ENCODE measurements around the gene SF3B6. TPM values are rescaled to one million over a fixed set of nuclear protein-coding genes. Genes with fewer than 3 reads are reported as not detected.

SF3B6 gene
- total RNA-seq, 1 experiment from 2014 or later = 123 TPM

DNA sequence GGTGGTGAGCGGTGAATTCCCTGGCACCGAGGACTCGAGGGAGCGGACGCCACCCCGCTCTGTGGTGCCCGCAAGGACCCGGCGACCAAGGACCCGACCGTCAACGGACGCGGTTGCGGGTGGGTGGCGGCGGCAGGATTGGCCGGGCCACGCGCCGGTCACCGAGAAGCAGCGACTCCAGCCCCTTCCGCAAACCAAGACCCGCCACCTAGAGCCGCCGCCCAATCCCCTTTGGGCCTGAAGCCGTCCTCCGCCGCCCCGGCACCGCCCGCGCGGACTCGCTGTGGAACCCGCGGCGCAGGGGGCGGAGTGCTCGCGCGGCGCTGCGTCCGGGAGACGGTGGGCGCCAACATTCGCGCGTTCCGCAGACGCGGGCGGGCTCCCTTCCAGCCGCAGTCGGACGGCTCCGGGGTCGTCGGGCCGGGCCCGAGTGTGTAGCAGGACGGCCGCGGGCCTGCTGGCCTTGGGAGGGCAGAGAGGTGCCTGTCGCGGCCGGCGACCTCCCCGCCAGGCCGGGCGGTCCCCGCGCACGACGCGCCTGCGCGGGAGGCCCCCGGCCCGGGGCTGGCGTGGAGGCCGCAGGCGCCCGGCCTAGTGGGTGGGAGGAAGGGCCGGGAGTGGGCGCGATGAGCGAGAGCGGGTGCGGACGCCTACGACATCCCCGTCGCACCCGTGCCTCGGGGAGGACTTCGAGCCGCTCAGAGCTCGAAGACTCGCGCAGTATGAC is 47.2 kb upstream of the SF3B6 start, which contains the start of the genes FAM228B and PFN4:
Gene FAM228B (plus strand): TSS at position 275 of the 727 bp plus-strand sequence. CDS start 893 bp downstream, outside the sequence.
Gene PFN4 (minus strand): TSS at position 140 of the 727 bp plus-strand sequence. CDS start 799 bp downstream, outside the sequence.
- BruUV-seq (replicated peaks) = no TSS peak
- peak within 1 kb of the TSS; percentile 88 for H3K4me2 ChIP-seq
- ChIA-PET POLR2A (ENCODE audit: unreplicated experiment) (interaction anchor here (1.2 to 1.7 kb wide), 3 partner anchors 11 to 47 kb away, joined by 6 to 9 read pairs (median 7); partner anchors contain the start of gene SF3B6), CTCF (interaction anchor here (0.7 to 1.1 kb wide), 2 partner anchors 36 to 183 kb away, joined by 3 read pairs; no protein-coding TSS in a partner anchor)
- H4K20me1 ChIP-seq (ENCODE audit: insufficient read depth) = no peaks in the 10 kb centered on the region
- TF ChIP-seq EZH2 (IDR thresholded peaks at IDR 0.05; ENCODE audit: low read depth) = no peak
- TF ChIP-seq, protein P1, sequence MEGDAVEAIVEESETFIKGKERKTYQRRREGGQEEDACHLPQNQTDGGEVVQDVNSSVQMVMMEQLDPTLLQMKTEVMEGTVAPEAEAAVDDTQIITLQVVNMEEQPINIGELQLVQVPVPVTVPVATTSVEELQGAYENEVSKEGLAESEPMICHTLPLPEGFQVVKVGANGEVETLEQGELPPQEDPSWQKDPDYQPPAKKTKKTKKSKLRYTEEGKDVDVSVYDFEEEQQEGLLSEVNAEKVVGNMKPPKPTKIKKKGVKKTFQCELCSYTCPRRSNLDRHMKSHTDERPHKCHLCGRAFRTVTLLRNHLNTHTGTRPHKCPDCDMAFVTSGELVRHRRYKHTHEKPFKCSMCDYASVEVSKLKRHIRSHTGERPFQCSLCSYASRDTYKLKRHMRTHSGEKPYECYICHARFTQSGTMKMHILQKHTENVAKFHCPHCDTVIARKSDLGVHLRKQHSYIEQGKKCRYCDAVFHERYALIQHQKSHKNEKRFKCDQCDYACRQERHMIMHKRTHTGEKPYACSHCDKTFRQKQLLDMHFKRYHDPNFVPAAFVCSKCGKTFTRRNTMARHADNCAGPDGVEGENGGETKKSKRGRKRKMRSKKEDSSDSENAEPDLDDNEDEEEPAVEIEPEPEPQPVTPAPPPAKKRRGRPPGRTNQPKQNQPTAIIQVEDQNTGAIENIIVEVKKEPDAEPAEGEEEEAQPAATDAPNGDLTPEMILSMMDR (conservative IDR thresholded peaks at IDR 0.05) = no peak
- H3K9me2 ChIP-seq (ENCODE audit: insufficient read depth) = no peaks in the 10 kb centered on the region
- no peaks in the 10 kb centered on the region for H3K79me2 ChIP-seq (ENCODE audit: low read depth)
- peak within 1 kb of the TSS; percentile 89 for H3K4me3 ChIP-seq
- H3K9me3 ChIP-seq (ENCODE audit: insufficient read depth, low read depth) = no peaks in the 10 kb centered on the region
- H3K27me3 ChIP-seq (ENCODE audit: insufficient read depth, low read depth) = no peaks in the 10 kb centered on the region
- H3K36me3 ChIP-seq (ENCODE audit: low read depth) = no peaks in the 10 kb centered on the region
- DNase-seq = peak; percentile 62 to 85
- H2AFZ ChIP-seq = peak within 1 kb of the TSS; percentile 100
- H3K4me1 ChIP-seq (replicated peaks; ENCODE audit: insufficient read depth) = peaks cover 8% of the 10 kb centered on the region; the same call in 1 of the 2 replicates
- intact Hi-C loops (cut with micrococcal nuclease; ENCODE audit: unreplicated experiment) = loop anchor here (1.0 to 2.0 kb wide), 2 partner anchors 39 to 47 kb away; partner anchors contain the start of genes SF3B6 and TP53I3
- peaks cover 12% of the 10 kb centered on the region; the same call in 1 of the 2 replicates for H3F3A ChIP-seq (ENCODE audit: insufficient read depth, low read depth)
- peak within 1 kb of the TSS; percentile 30 for H3K27ac ChIP-seq

DNA sequence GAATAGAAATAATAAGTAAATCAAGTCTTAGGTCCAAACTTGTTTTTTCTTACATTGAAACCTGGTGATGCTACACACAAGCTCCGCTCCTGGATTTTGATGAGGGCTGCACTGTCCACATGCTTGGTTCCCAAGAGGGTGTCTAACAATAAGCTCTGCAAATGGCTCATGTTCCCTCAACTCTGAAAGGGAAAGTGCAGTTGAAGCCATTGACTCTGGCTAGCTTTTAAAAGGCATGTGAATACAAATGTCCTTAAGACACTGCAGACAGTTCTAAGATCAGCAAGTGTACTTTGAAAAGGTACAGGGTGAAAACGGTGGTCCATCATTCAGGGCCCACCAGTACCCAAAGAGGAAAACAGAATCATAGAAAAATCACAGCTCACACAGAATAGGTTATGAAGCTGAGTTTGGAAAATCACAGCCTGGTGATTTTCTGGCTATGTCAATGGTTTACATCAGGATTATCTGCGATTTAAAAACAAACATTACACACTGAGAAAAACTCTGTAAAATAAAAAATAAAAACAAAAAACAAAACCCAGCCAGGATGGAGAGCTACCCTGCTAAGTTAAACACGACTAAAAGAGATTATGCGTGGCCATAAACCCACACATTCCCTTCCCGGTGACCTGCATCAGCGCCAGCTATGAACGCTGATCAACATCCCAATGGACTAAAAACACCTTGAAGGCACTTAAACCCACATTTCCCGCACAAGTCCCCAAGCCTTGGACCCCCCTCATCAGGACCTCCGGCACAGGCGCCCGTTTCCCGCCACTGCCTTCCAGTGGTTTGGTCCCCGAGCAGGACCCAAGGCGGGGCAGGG is 46.5 kb upstream of the SF3B6 start:
- no peaks in the 10 kb centered on the region for H3K36me3 ChIP-seq (ENCODE audit: low read depth)
- intact Hi-C loops (cut with micrococcal nuclease; ENCODE audit: unreplicated experiment) = loop anchor here (1.0 to 2.0 kb wide), 2 partner anchors 38 to 46 kb away; partner anchors contain the start of genes SF3B6 and TP53I3
- ChIA-PET CTCF (interaction anchor here (0.7 to 1.1 kb wide), 2 partner anchors 35 to 36 kb away, joined by 3 read pairs; no protein-coding TSS in a partner anchor), POLR2A (ENCODE audit: unreplicated experiment) (interaction anchor here (1.2 to 1.3 kb wide), 2 partner anchors 11 to 12 kb away, joined by 6 to 9 read pairs; no protein-coding TSS in a partner anchor)
- DNase-seq = no peak
- no peak for TF ChIP-seq EZH2 (IDR thresholded peaks at IDR 0.05; ENCODE audit: low read depth)
- TF ChIP-seq, protein P1 (conservative IDR thresholded peaks at IDR 0.05) = no peak
- H2AFZ ChIP-seq = peak overlapping the region; percentile 100
- H3K4me3 ChIP-seq = peak overlapping the region; percentile 89
- no peaks in the 10 kb centered on the region for H3K27me3 ChIP-seq (ENCODE audit: insufficient read depth, low read depth)
- no peaks in the 10 kb centered on the region for H3K9me2 ChIP-seq (ENCODE audit: insufficient read depth)
- H3K9me3 ChIP-seq (ENCODE audit: insufficient read depth, low read depth) = no peaks in the 10 kb centered on the region
- peak overlapping the region; percentile 30 for H3K27ac ChIP-seq
- no peaks in the 10 kb centered on the region for H3K79me2 ChIP-seq (ENCODE audit: low read depth)
- no peaks in the 10 kb centered on the region for H4K20me1 ChIP-seq (ENCODE audit: insufficient read depth)
- peaks cover 8% of the 10 kb centered on the region; the same call in 1 of the 2 replicates for H3K4me1 ChIP-seq (replicated peaks; ENCODE audit: insufficient read depth)
- H3K4me2 ChIP-seq = peak overlapping the region; percentile 88
- TSS peak; percentile 63 for BruUV-seq (replicated peaks)
- peaks cover 12% of the 10 kb centered on the region; the same call in 1 of the 2 replicates for H3F3A ChIP-seq (ENCODE audit: insufficient read depth, low read depth)

DNA sequence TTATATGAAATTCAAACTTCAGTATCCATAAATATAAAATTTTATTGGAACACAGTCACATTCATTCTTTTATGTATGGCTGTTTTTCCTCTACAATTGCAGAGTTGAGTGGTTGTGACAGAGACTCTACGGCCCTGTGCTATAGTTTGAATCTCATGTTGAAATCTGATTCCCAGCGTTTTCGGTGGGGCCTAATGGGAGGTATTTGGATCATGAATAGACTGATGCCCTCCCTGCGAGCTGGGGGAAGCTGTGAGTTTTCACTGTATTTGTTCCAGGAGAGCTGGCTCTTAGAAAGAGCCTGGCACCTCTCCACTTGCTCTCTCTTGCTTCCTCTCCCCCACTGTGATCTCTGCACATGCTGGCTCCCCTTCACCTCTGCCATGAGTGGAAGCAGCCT is 45.3 kb upstream of the SF3B6 start:
- H3K4me2 ChIP-seq = no peak overlapping the region
- CTCF ChIA-PET = no interaction called here
- no peaks in the 10 kb centered on the region for H4K20me1 ChIP-seq (ENCODE audit: insufficient read depth)
- TF ChIP-seq, protein P1 (conservative IDR thresholded peaks at IDR 0.05) = no peak
- DNase-seq = no peak
- H3K9me3 ChIP-seq (ENCODE audit: insufficient read depth, low read depth) = no peaks in the 10 kb centered on the region
- H2AFZ ChIP-seq = no peak overlapping the region
- peaks cover 12% of the 10 kb centered on the region; the same call in 1 of the 2 replicates for H3F3A ChIP-seq (ENCODE audit: insufficient read depth, low read depth)
- no peak overlapping the region for H3K4me3 ChIP-seq
- no peak overlapping the region for H3K27ac ChIP-seq
- peaks cover 8% of the 10 kb centered on the region; the same call in 1 of the 2 replicates for H3K4me1 ChIP-seq (replicated peaks; ENCODE audit: insufficient read depth)
- POLR2A ChIA-PET (ENCODE audit: unreplicated experiment) = interaction anchor here (0.6 kb wide), 1 partner anchor 242 kb away, joined by 8 read pairs; no protein-coding TSS in a partner anchor
- intact Hi-C loops (cut with micrococcal nuclease; ENCODE audit: unreplicated experiment) = no loop called here
- BruUV-seq (replicated peaks) = no TSS peak
- H3K36me3 ChIP-seq (ENCODE audit: low read depth) = no peaks in the 10 kb centered on the region
- no peaks in the 10 kb centered on the region for H3K27me3 ChIP-seq (ENCODE audit: insufficient read depth, low read depth)
- H3K9me2 ChIP-seq (ENCODE audit: insufficient read depth) = no peaks in the 10 kb centered on the region
- H3K79me2 ChIP-seq (ENCODE audit: low read depth) = no peaks in the 10 kb centered on the region

Measured in PC-9 (cell line).